Loucy (cell line): ENCODE measurements around the gene SERINC3.

Experiments
- H2AFZ ChIP-seq: fragments of 200-600 bp; sonication (generic); 2 replicates; pipeline ENCODE4 v1.6.0; 2016; ENCODE audit warnings: antibody characterized with exemption, mild to moderate bottlenecking, low read length, moderate library complexity
- H3F3A ChIP-seq: fragments of 200-600 bp; 2 replicates; pipeline ENCODE4 v1.6.0; 2016; ENCODE audit warnings: antibody characterized with exemption, low read depth, mild to moderate bottlenecking
- H3K27me3 ChIP-seq: fragments of 200-600 bp; sonication (generic); 2 replicates; pipeline ENCODE4 v1.6.1; 2014; ENCODE audit warnings: low read length, mild to moderate bottlenecking; ENCODE audit not compliant: insufficient read depth, poor library complexity, severe bottlenecking
- H3K36me3 ChIP-seq: fragments of 200-600 bp; sonication (generic); 2 replicates; pipeline ENCODE4 v1.6.1; 2016; ENCODE audit warnings: low read length; ENCODE audit not compliant: insufficient read depth
- H3K4me1 ChIP-seq: fragments of 200-600 bp; sonication (generic); 2 replicates; pipeline ENCODE4 v1.5.1; 2014; ENCODE audit warnings: low read length, mild to moderate bottlenecking; ENCODE audit not compliant: insufficient read depth, poor library complexity, severe bottlenecking
- H3K4me2 ChIP-seq: fragments of 200-600 bp; sonication (generic); 2 replicates; pipeline ENCODE4 v1.6.0; 2014; ENCODE audit warnings: antibody characterized with exemption, low read length, low read depth, mild to moderate bottlenecking; ENCODE audit not compliant: poor library complexity, severe bottlenecking
- H3K4me3 ChIP-seq: fragments of 200-600 bp; sonication (generic); 2 replicates; pipeline ENCODE4 v1.5.1; 2014; ENCODE audit warnings: low read length, mild to moderate bottlenecking, mixed read lengths; ENCODE audit not compliant: poor library complexity, severe bottlenecking
- H3K79me2 ChIP-seq: fragments of 200-600 bp; sonication (generic); 2 replicates; pipeline ENCODE4 v1.6.1; 2014; ENCODE audit warnings: low read length; ENCODE audit not compliant: insufficient read depth
- H3K9ac ChIP-seq: fragments of 200-600 bp; sonication (generic); 2 replicates; pipeline ENCODE4 v1.6.0; 2014; ENCODE audit warnings: mild to moderate bottlenecking, low read depth, low read length, moderate library complexity; ENCODE audit not compliant: poor library complexity, severe bottlenecking
- H3K9me2 ChIP-seq: fragments of 200-600 bp; sonication (generic); replicated peaks from 2 replicates; pipeline ENCODE4 v1.6.1; 2016; ENCODE audit warnings: low read depth, low read length, mixed read lengths
- H3K9me3 ChIP-seq: fragments of 200-600 bp; sonication (generic); 2 replicates; pipeline ENCODE4 v1.6.1; 2014; ENCODE audit warnings: mild to moderate bottlenecking, antibody characterized with exemption, low read length, low read depth; ENCODE audit not compliant: insufficient read depth
- H4K20me1 ChIP-seq: fragments of 200-600 bp; sonication (generic); 2 replicates; pipeline ENCODE4 v1.6.0; 2014; ENCODE audit warnings: antibody characterized with exemption, low read length, mild to moderate bottlenecking; ENCODE audit not compliant: insufficient read depth, poor library complexity, severe bottlenecking
- EZH2phosphoT487 ChIP-seq: fragments of 200-600 bp; IDR thresholded peaks from 2 replicates; pipeline ENCODE4 v1.6.1; 2018; ENCODE audit warnings: antibody characterized with exemption, mild to moderate bottlenecking, moderate library complexity, borderline replicate concordance
- TF ChIP-seq, protein P1 (sequence below): fragments of 200-600 bp; sonication (generic); conservative IDR thresholded peaks from 2 replicates; pipeline ENCODE4 v1.5.1; 2014; ENCODE audit warnings: mild to moderate bottlenecking, antibody characterized with exemption, low read length

Gene SERINC3

DNA sequence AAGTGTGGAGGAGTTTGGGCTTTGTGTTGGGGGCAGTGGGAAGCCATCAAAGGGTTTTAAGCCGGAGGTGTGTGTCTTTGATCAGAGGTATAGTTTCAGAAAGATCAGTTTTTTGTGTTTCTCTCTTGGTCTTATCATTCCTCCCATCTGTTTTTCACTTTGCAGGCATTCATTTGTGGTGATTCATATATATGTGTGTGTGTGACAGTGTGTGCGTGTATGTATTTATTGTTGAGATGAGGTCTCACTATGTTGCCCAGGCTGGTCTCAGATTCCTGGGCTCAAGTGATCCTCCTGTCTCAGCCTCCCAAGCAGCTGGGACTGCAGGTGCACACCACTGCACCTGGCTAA lies 11.1 kb upstream of the SERINC3 start:
- H3K9me2 ChIP-seq: no peaks in the 10 kb centered on the region
- H4K20me1 ChIP-seq: no peaks in the 10 kb centered on the region
- TF ChIP-seq, protein P1, sequence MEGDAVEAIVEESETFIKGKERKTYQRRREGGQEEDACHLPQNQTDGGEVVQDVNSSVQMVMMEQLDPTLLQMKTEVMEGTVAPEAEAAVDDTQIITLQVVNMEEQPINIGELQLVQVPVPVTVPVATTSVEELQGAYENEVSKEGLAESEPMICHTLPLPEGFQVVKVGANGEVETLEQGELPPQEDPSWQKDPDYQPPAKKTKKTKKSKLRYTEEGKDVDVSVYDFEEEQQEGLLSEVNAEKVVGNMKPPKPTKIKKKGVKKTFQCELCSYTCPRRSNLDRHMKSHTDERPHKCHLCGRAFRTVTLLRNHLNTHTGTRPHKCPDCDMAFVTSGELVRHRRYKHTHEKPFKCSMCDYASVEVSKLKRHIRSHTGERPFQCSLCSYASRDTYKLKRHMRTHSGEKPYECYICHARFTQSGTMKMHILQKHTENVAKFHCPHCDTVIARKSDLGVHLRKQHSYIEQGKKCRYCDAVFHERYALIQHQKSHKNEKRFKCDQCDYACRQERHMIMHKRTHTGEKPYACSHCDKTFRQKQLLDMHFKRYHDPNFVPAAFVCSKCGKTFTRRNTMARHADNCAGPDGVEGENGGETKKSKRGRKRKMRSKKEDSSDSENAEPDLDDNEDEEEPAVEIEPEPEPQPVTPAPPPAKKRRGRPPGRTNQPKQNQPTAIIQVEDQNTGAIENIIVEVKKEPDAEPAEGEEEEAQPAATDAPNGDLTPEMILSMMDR: no peak
- TF ChIP-seq EZH2phosphoT487: no peak
- H3K4me2 ChIP-seq: peak overlapping the region; percentile 94
- peaks cover 40% of the 10 kb centered on the region for H3K4me1 ChIP-seq
- peaks cover 17% of the 10 kb centered on the region; the same call in 1 of the 2 replicates for H3K79me2 ChIP-seq
- H3K4me3 ChIP-seq: peak overlapping the region; percentile 90
- H3K36me3 ChIP-seq: no peaks in the 10 kb centered on the region
- H3K9me3 ChIP-seq: no peaks in the 10 kb centered on the region
- peak overlapping the region; percentile 90 for H2AFZ ChIP-seq
- H3F3A ChIP-seq: peaks cover 6% of the 10 kb centered on the region; the same call in 1 of the 2 replicates
- H3K27me3 ChIP-seq: no peaks in the 10 kb centered on the region
- peak overlapping the region; percentile 84 for H3K9ac ChIP-seq

DNA sequence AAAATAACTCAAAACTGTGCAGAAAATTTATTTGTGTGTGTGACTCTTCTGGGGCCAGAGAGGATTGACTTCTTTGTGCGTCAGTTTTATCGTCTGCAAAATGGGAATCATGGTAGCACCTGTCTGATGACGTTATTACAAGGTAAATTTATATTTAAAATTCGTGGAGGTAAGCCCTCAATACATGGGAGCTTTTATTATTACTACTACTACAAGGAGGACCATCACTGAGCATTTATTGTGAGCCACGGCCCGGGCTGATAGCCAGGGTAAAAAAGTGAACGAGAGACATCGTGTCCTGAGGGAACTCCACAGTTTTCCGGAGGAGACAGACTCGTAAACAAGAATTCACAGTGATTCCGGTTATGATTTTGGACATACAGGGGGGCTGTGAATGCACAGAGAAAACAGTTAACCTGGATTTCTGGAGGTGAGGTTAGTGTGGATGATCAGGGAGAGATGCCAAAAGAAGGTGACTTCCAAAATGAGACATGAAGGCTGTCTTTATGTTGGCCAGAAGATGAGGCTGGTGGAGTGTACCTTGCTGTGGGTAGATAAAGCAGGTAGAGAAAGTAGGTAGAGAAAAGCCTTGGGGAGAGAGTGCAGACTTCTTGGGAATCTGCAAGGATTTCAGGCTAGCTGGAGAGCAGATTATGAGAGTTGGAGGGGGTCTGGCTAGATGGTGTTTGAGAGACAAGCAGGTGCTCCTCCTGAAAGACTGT lies 10.6 kb upstream of the SERINC3 start:
- Histone ChIP-seq H2AFZ (peak overlapping the region; percentile 90), H3K9ac (peak overlapping the region; percentile 84), H3K79me2 (peaks cover 17% of the 10 kb centered on the region; the same call in 1 of the 2 replicates), H3K27me3 (no peaks in the 10 kb centered on the region), H3F3A (peaks cover 6% of the 10 kb centered on the region; the same call in 1 of the 2 replicates), H3K4me2 (peak overlapping the region; percentile 94), H3K36me3 (no peaks in the 10 kb centered on the region), H3K9me3 (no peaks in the 10 kb centered on the region), H4K20me1 (no peaks in the 10 kb centered on the region), H3K4me1 (peaks cover 40% of the 10 kb centered on the region), H3K4me3 (peak overlapping the region; percentile 90), H3K9me2 (no peaks in the 10 kb centered on the region)
- TF ChIP-seq, protein P1: no peak
- TF ChIP-seq EZH2phosphoT487: no peak

DNA sequence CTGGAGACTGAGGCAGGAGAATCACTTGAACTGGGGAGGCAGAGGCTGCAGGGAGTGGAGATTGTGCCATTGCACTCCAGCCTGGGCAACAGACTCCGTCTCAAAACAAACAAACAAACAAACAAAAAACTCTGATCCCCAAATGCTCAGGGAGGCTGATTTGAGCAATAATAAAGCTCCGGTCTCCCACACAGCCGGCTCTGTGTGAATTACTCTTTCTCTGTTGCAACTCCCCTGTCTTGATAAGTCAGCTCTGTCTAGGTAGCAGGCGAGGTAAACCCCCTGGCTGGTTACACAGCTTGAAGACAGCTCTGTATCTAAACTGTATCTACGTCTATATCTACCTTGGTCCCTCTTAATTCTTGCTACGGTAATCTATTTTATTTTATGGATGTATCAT lies 6.4 kb upstream of the SERINC3 start:
- H3K9me2 ChIP-seq: no peaks in the 10 kb centered on the region
- no peak for TF ChIP-seq EZH2phosphoT487
- TF ChIP-seq, protein P1: no peak
- H3K9ac ChIP-seq: no peak overlapping the region
- no peaks in the 10 kb centered on the region for H3K27me3 ChIP-seq
- H3F3A ChIP-seq: no peaks in the 10 kb centered on the region
- H3K9me3 ChIP-seq: no peaks in the 10 kb centered on the region
- H3K4me1 ChIP-seq: peaks cover 22% of the 10 kb centered on the region
- H3K79me2 ChIP-seq: peaks cover 8% of the 10 kb centered on the region; the same call in 1 of the 2 replicates
- H4K20me1 ChIP-seq: no peaks in the 10 kb centered on the region
- H3K4me3 ChIP-seq: no peak overlapping the region
- H3K36me3 ChIP-seq: no peaks in the 10 kb centered on the region
- H3K4me2 ChIP-seq: no peak overlapping the region
- no peak overlapping the region for H2AFZ ChIP-seq
